Muscle of back (tissue), 11 donors: ENCODE results near the gene USP46. TPM values are rescaled to one million over a fixed set of nuclear protein-coding genes. Genes with fewer than 3 reads are reported as not detected.

ENCODE experiments used
- DNase-seq, 3 donors: peaks; one replicate each; pipeline versions ENCODE4 v3.0.0 to v3.0.0-alpha.2; 2013
- polyA plus RNA-seq, 10 donors: library from polyadenylated mRNA; unstranded; fragments of 120-200 nt; gene quantifications; one replicate each; pipeline ENCODE4 v1.2.1, GENCODE V29; 2013; ENCODE audit not compliant: insufficient read length in 10 of 10

Gene USP46
- polyA plus RNA-seq, 10 donors = 20.9 to 33.6 (median 29.1) TPM

DNA sequence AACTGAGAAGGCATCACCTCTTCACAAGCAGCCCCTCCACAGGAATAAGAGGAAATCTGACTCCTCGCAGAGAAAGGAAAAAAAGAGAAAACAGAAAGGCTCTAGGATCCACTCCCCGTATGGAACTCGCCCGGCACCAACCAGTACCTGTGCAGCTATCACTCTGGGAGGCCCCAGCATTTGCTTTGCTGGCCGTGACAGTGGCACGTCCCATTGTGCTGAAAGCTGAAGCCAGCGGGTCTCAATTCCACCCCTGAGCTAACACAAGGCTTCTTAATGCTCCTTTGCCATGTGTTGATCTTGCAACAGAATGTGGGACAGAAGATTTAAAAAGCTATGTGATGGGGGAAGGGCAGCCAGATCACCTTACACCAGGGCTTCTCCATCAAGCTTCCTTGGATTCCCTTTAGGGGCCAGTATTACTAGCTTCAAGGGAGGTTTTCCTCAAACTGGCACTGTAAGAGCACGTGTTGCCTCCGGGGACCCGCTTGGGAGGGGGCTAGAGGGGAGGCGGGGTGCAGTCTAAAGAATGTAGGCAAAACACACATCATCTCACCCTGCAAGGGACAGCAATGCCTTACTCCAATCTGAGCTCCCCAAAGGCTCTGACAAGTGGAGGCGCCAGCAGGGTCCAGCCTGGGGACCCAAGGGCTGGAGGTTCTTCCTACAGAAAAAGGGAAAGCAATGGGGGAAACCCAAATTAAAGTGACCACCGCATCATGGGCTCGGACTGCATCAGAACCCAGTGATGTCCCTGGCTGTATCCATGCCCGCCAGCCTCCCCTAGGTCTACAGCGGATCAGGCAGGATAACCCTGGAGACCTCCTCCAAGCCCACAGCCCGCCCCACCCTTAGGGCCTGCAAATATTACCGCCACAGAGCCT is 1.2 kb downstream of the USP46 start:
- peak; percentile 38 to 75 (median 49) for DNase-seq

DNA sequence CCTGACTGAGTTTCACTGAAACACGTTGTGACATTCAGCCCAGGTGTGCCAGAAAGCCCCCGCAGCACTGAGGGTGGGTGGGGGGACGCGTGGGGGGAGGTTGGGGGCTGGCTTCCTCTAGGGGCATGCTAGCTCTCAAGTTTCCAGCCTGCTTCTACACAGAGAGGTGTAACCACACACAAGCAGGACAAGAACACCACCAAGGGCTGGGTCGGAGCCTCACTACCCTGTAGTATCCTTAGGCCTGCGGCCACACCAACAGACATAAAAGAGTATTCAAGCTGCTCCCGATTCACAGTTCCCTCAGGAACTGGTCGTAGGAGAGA is 1.8 kb downstream of the USP46 start:
- no peak for DNase-seq

DNA sequence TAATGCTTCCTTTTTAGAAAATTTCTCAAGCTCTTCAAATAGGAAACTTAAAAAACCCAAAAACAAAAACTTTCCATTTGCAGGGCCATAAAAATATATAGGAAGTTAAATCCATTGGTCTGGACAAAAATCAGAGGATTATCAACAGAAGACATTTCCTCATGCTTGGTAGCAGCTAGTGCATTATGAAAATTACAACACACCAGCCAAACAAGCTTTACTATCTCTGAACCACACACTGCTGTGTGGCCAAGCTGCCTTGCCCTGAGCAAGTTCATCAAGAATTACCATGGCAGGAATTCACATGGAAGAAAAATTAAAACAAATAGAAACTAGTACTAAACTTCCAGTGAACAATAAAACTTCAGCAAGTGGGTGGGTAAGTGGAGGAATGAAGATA is 3.6 kb downstream of the USP46 start:
- no peak for DNase-seq

DNA sequence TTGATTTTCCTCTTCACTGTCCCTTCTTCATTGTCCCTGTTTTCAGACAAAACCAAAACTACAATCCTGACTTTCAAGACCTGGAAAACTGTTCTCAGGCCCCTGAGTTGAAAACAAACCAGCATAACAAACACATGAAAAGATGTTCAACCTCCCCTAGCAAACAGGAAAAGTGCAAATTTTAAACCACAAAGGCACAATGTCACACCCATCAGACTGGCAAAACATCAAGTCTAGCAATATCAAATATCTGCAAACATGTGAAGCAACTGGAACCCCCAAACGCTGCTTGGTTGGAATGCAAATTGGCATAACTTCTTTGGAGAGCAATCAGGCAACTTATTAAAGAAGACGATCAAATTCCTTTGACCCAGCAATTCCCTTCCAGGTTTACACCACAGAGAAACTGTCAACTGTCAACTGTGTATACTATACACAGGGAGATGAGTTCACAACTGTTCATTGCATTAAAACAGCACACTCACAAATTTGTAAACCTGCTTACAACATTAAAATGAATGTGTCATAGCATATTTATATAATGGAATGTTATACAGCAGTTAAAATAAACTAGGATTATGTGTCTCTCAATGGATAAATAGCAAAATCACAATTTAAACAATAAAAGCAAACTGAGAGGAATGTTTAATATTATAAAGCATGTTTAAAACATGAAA is 7.0 kb downstream of the USP46 start:
- no peak for DNase-seq

DNA sequence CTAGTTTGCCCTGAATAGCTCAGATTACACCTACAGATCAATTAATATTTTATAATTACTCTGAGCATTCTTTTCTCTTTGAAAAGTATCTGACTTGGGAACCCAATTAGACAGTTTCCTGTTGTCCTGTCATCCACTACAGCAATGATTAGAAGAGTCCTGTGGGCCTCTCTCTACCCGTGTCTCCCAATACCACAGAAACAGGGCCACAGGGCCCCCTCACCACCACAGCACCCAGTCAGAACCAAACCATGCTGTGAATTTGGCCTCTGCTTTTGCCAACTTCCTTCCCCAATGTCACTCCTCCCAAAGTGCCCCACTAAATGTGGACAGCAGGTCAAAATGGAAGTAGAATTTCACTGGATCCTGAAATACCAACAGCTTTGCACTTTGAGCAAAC is 10.3 kb downstream of the USP46 start:
- DNase-seq = no peak

DNA sequence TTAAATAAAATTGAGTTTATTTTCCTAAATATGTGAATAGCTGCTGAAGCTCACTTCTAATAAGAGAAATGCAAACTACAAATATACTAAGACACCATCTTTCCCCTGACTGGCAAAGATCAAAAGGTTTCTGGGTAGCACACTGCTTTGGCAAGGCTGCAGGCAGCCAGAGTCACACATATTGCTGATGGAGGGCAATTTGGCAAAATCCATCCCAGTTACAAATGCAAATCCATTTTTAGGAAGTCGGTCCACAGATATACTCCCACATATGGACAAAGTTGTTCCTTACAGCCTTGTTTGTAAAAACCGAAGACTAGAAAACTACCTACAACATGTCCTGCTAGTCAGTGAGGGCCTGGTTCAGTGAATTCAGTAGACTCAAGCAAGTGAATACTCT is 12.4 kb downstream of the USP46 start:
- no peak for DNase-seq

DNA sequence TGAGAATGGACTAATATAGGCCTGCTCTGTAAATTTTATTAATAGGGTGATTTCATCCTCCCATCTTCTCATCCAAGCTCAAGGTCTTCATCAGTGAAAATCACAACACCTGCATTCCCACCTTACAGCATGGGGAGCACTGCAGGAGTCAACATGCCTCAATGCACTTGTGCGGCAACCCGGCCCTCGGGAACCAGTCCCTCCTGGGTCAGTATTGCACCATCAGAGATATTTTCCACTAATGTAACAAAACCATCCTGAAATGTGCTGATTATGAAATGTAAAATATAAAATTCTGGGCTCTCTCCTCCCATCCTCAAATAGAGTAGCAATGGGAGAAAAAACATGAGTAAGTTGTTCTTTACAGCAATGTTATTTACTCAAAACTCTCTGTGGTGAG is 13.0 kb downstream of the USP46 start:
- no peak for DNase-seq

DNA sequence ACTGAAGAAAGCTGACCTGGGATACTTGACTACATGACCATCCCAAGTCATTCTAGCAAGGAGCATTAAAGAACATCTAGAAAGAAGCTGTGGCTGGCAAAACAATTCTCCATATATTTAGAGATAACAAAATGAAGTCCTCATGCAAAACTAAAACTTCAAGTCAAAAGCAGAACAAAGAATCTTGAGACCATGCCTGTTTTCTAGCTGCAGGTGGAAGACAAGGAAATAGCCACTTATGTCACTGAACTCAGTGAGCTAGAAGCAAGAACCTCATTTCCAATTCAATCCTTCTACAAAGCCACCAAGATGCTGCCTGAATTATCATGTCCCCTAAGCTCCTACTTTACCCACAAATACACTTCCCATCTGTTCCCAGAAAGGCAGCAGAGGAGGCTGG is 13.8 kb downstream of the USP46 start:
- DNase-seq = no peak

DNA sequence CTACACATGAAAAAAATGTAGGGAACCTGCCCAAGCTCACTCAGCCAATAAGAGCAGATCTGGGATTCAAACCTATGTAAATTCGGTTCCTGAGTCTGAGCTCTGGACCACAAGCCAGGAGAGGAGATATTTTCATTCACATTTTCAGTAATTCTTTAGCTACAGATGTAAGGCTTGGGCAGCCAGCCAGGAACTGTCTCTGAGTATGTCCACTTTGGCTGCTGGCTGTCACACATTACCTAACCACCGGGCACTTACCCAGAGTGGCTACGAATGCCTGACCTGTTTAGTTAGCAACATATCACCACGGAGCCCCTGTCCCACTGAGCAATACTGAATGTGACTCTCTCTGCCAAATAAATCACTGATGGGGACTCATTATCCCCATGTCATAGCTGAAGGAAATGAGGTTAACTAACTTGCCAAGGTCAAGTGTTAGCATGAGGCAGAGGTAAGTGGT is 15.3 kb downstream of the USP46 start:
- peak; percentile 35 to 72 (median 65) for DNase-seq

DNA sequence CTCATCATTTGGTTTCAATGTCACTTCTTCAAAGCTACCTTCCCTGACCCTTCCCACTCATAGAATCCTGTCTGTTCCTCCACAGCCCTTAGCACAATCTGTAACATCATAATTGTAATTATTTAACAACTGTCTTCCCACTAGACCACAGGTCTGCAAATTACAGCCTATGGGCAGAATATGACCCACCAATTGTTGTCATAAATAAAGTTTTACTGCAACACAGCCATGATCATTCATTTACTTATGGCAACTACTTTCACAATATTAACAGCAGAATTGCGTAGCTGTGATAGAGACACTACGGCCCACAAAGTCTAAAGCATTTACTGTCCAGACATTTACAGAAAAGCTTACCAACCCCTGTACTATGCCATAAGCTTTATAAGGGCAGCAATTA is 15.9 kb downstream of the USP46 start:
- DNase-seq = no peak

DNA sequence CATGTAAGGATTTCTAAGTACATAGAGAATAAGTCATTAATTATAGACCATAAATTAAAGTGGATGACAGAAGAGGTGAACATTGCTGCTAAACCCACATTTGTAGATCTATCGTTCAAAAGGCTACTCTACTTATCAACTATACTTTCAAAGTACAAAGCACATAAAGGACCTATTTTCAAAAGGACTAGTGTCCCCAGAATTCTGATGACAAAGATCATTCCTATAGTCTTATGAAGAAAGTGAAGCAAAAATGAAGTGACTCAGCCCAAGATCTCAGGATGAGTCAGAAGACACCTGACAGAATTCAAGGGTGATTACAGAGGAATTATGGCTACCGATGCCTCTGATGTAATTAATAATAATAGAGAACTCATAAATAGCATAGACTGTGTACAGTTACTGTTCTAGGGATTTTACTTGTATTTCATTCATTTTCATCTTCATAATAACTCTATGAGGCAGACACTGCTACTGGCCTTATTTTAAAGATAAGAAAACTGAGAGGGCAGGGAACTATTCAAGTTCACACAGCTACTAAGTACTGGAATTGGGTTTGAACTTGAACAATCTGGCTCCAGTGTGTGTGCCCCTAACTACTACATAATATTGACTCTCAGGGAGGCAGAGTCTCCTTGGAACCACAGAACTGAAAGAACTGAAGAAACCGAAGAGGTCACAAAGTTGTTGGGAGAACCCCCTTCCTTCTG is 17.1 kb downstream of the USP46 start:
- DNase-seq = no peak

DNA sequence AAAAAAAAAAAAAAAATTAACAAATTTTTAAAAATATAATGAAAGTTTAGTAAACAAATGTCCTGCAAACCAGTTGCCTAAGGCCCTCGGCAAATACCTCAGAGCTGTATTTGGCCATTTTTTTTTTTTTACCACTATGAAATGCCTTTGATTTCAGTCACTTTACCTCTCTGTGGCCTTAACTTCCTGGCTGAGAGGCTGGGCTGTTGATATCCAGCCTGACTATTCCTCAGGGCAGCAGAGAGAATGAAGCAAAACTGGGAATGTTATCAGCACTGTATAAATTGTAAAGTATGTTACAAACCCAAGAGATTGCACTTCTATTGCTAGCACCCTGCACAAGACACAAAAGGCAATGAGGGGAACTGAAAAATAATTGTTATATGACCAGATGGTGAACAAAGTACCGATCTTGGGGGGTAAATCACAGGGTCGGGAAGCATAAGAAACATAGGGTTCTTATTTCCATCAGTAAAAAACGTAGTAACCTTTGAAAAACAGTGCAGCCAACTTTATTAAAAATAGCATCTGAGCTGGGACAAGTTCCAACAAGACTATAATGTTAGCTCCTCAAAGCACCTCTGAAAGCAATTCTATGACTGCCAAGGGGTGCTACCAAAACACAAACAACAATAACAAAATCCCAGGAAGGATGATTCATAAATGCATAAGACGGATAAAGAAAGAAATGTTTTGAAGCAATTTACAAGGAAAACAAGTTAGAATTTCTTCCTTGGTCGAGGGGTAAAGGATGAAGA is 18.1 kb downstream of the USP46 start:
- DNase-seq = peak; percentile 29 to 73 (median 40)

DNA sequence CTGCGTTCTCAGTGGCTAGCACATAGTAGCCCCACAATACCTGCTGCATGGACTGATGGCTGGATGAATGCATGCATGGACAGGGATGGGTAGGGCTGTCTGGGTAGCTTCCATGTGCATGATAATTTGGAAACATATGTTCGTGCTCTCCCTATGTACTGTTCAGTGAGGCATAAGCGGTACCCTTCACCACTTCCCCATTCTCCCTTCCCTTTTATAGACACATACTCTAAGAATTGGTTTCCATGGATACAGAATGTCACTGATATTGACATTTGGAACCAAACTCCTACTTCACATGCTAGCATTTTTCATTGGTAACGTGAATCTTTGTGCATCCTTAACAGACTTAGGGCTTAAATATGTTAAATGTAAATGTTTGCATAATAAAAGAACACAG is 20.4 kb downstream of the USP46 start:
- DNase-seq = no peak

DNA sequence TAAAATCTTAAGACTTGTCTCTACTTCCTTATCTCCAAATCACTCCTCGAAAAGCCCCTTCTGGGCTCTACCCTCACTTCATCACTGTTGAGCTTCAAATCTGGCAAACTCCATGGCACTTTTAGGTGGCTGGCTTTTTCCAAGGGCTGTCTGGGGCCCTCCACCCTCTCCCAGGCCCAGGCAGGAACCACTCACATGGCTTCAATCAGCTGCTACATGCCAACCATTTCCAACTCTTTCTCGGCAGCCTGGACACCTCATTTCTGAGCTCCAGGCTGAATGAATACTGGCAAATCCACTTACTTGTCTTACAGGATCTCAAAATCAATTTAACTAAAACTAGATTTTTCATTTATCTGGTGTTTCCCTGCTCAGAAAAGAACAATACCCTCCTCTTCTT is 22.0 kb downstream of the USP46 start:
- DNase-seq = no peak

DNA sequence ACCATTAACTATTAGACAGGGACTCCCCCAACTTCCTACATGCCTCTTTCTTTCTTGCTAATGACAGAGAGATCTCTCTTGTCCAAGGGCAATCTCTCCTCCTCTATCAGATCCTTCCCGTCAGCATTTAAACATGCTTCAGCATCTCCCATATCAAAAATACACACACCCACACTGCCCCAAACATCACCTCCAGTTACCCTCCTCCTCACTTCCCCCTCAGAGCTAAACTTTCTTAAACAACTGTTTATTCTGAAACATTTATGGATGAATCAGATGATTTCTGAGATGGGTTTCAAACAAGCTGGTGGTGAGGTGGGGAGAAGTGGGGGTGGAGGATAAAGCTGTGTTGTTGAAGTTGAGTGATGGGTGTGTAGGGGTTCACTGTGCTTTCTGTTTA is 23.5 kb downstream of the USP46 start:
- DNase-seq = no peak

DNA sequence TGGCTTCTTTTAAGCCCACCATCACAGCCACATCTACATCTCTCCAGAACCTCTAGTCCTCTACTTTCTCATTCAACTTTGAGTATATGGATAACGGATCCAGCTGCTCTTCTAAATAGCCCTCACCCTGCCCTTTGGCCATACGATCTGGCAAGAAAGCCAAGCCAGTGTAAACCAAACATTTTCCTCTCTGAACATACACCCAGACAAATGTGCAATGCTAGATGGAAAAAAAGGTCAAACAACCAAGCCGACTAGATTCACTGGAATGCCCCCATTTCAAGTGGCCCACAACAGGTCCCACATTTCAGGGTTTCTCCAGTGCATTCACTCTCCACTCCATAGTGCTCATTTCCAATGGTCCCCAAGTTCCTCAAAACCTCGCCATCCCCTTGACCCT is 24.0 kb downstream of the USP46 start:
- DNase-seq = no peak

DNA sequence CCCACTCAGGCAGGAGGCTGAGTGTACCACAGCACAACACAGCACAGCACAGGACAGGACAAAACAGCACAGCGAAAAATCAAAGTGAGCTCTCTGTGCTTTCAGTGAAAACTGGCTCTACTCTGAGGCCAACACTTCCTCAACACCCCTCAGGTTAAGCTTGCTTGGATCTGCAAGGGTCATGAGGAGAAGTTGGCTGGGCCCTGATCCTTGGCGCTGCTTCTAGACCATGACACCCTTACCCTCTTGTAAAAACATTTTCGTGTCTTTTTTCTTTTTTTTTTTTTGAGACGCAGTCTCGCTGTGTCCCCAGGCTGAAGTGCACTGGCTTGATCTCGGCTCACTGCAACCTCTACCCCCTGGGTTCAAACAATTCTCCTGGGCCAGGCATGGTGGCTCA is 25.3 kb downstream of the USP46 start:
- no peak for DNase-seq

DNA sequence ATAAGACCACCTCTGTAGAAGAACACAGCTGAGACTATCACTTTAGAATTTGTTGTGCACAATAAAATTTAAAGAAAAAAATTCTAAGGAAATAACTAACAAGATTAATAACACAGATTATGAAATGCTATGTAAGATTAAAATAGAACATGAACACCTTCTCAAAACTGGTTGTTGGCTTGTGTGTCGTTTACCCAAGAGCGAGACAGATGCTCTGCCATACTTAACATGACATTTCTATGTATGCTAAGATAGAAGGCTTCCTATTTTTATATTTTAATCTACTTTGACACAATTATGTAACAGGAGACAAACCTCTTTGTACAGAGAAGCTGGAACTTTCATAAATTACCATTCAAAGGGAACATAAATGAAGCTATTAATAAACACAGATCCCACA is 30.1 kb downstream of the USP46 start:
- no peak for DNase-seq

DNA sequence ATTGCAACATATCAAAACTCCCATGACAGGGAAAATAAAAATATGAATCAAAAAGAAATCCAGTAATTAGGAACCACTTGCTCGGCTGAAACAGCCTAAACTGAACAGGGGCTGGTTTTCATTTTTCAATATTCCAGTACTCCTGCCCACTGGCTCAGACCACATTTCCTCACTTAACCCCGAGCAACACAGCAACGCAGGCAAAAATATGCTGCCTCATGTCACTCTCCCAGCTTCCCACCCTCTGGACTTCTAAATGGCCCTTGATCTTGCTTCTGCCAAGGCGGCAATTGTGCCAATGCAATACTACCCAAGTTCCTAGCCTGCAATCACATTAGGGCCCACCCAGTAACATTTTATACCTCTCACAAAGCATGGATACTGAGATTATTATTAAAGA is 30.6 kb downstream of the USP46 start:
- DNase-seq = no peak

DNA sequence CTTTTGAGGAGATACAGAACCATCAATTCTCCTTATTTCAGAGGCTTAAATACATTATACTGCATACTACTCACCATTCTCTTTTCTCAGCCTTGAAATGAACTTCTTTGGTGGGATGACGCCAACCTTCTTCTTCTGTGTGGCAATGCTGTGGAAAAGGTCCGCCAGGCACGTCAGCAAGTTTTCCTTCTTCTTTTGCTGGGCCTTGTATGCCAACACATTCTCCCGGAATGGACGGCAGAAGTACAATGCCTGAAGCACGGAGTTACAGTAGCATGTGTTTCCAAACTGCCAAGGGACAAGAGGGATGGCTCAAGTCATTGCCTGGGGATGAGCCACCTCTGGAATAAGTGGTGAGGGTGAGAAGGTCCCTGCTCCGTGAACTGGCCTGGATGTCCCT is 31.2 kb downstream of the USP46 start:
- no peak for DNase-seq

DNA sequence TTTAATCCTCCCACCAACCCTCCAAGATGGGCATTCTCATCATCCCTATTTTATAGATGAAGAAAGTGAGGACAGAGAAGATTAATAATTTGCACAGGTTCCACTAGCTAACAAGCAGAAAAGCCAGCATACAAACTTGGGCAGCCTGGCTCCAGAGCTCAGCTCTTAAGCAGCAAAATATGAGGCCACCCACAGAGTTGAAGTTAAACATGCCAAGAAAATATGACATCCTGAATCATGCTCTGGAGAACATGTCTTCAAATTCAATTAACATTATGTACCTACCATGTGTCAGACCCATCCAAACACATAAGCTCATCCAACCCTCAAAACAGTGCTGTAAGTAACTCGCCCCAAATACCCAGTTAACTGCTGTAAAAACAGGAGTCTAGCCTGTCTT is 33.9 kb downstream of the USP46 start:
- no peak for DNase-seq

DNA sequence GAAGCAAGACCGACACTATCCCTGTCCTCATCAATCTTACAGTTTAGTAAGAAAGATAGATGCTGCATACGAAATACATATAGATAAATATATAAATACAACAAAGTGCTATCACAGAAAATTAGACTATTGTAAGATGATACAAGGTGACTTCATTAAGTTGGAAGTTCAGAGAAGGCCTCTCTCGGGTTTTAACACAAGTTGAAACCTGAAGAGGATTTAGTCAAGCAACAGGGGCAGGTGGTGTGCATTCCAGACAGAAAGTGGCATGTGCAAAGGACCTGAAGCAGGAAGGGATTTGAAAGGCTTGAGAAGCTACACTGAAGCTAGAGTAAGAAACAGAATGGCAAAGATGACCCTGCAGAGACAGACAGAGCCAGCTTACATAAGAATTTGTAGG is 36.5 kb downstream of the USP46 start:
- no peak for DNase-seq
